ENCODE measurements around the gene ADARB2.

DNA sequence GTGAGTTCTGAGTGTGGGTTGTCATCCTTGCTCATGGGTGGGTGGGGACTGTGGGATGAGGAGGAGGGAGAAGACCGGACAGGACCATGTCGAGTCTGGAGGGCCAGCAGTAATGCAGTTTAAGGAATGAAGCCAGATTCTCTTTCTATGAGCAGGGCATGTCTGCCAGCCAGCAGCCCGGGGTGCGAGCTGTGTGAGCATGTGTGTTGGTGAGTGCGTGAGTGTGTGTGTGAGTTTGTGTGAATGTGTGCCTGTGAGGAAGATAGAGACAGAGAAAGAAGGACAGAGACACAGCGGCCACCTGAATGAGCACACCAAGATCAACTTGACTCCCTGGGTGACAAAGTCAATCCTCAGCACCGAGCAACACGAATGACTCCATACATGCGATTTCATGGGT lies 52.3 kb downstream of the ADARB2 start:
- no peak for TF ChIP-seq EZH2 (IDR thresholded peaks at IDR 0.05; ENCODE audit: low read length, missing control alignments)
- TF ChIP-seq, protein P1, sequence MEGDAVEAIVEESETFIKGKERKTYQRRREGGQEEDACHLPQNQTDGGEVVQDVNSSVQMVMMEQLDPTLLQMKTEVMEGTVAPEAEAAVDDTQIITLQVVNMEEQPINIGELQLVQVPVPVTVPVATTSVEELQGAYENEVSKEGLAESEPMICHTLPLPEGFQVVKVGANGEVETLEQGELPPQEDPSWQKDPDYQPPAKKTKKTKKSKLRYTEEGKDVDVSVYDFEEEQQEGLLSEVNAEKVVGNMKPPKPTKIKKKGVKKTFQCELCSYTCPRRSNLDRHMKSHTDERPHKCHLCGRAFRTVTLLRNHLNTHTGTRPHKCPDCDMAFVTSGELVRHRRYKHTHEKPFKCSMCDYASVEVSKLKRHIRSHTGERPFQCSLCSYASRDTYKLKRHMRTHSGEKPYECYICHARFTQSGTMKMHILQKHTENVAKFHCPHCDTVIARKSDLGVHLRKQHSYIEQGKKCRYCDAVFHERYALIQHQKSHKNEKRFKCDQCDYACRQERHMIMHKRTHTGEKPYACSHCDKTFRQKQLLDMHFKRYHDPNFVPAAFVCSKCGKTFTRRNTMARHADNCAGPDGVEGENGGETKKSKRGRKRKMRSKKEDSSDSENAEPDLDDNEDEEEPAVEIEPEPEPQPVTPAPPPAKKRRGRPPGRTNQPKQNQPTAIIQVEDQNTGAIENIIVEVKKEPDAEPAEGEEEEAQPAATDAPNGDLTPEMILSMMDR (conservative IDR thresholded peaks at IDR 0.05 in 1 of 2, IDR thresholded peaks at IDR 0.05 in 1 of 2; ENCODE audit: low read depth in 1 of 2, low read length in 2 of 2): no peak
